ENCODE data around the gene GNAT2. TPM values are rescaled to one million over a fixed set of nuclear protein-coding genes. Genes with fewer than 3 reads are reported as not detected.

The GNAT2 gene
- polyA plus RNA-seq, 3 donors: 0.20 TPM; not detected in 2

- DNase-seq: no peak
Measured at GRCh38 chr1:109628540-109629321, 9.3 kb upstream of the GNAT2 start.

GRCh38 chr1:109627692-109628399 lies 8.4 kb upstream of the GNAT2 start:
- DNase-seq: no peak

GRCh38 chr1:109626682-109627408 lies 7.4 kb upstream of the GNAT2 start:
- no peak for DNase-seq

GRCh38 chr1:109625601-109626560 lies 6.5 kb upstream of the GNAT2 start:
- DNase-seq: no peak

GRCh38 chr1:109625176-109625575 lies 5.8 kb upstream of the GNAT2 start:
- no peak for DNase-seq

- no peak for DNase-seq
Measured at GRCh38 chr1:109624201-109625010, 5.0 kb upstream of the GNAT2 start.

GRCh38 chr1:109623601-109624161 lies 4.3 kb upstream of the GNAT2 start:
- no peak for DNase-seq

- DNase-seq: no peak
Measured at GRCh38 chr1:109622895-109623294, 3.5 kb upstream of the GNAT2 start.

GRCh38 chr1:109622137-109622892 lies 2.9 kb upstream of the GNAT2 start:
- no peak for DNase-seq

GRCh38 chr1:109621379-109622136 lies 2.1 kb upstream of the GNAT2 start:
- no peak for DNase-seq

GRCh38 chr1:109620841-109621286 lies 1.4 kb upstream of the GNAT2 start:
- DNase-seq: peak; percentile 95

GRCh38 chr1:109620401-109620791 lies 980 bp upstream of the GNAT2 start:
- no peak for DNase-seq

GRCh38 chr1:109618661-109619575 lies 498 bp downstream of the GNAT2 start:
- no peak for DNase-seq

- DNase-seq: no peak
Measured at GRCh38 chr1:109617291-109617801, 2.1 kb downstream of the GNAT2 start.

GRCh38 chr1:109616391-109616790 lies 3.0 kb downstream of the GNAT2 start:
- DNase-seq: no peak

GRCh38 chr1:109615879-109616278 lies 3.5 kb downstream of the GNAT2 start:
- DNase-seq: no peak
